GM12873 (cell line): ENCODE results near the gene MXRA5.

ENCODE experiments used
- TF ChIP-seq, protein P1 (sequence below): IDR thresholded peaks from 2 replicates; pipeline ENCODE4 v1.5.1; 2012; ENCODE audit warnings: low read depth, mild to moderate bottlenecking, moderate library complexity, low read length, control low read depth; ENCODE audit not compliant: insufficient read depth; ENCODE audit errors: missing control alignments

The MXRA5 gene

DNA sequence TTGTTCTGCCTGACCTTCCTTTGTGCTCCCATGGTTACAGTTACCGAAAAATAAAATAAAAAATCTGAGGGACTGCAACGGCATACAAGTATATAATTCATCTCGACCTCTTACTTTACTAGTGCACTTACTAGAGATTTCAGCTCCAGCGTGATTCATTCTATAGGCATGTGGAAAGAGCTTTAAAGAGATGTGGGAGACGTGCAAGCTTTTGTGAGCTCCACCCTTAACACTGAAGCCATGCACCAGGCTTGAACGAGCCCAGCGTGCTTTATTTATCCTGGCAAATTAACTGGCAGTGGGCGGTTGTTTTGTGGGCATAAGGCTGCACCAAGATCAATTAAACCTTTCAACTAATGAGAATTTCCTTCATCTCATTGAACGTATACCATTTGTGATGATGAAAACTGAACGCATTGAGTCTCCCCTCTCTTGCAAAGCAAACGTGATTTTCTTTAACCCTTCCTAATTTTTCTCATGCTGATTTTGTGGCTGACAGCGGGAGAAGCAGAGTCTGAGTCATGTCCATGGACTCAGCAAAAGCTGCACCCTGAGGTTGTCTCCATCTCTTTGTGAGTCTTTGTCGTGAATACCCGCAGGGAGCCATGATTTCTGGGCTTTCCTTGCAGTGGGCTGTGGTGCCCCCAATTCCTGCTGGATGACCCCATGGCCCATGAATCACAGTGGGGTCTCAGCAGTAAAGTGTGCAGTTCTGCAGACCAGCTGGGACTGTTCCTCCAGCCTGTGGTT is 60.1 kb downstream of the MXRA5 start:
- TF ChIP-seq, protein P1, sequence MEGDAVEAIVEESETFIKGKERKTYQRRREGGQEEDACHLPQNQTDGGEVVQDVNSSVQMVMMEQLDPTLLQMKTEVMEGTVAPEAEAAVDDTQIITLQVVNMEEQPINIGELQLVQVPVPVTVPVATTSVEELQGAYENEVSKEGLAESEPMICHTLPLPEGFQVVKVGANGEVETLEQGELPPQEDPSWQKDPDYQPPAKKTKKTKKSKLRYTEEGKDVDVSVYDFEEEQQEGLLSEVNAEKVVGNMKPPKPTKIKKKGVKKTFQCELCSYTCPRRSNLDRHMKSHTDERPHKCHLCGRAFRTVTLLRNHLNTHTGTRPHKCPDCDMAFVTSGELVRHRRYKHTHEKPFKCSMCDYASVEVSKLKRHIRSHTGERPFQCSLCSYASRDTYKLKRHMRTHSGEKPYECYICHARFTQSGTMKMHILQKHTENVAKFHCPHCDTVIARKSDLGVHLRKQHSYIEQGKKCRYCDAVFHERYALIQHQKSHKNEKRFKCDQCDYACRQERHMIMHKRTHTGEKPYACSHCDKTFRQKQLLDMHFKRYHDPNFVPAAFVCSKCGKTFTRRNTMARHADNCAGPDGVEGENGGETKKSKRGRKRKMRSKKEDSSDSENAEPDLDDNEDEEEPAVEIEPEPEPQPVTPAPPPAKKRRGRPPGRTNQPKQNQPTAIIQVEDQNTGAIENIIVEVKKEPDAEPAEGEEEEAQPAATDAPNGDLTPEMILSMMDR = no peak

DNA sequence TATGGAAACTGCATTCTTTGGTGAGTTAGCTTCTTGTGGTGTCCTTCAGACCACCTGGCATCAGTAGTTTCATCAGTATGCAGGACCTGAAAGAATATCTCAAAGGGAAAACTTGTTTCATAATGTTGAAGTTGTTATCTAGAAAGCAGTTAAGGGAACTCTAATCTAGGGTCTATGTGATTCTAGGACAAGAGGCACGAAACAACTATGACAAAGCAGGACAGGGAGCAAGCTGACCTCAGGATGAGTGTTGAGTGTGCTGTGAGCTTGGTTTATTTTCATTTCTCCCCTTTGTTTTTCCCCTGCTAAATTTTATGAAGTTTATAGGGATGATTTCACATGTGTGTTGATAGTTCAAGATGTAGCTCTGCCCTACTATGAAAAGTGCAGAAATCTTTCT is 65.7 kb downstream of the MXRA5 start:
- TF ChIP-seq, protein P1 = no peak

DNA sequence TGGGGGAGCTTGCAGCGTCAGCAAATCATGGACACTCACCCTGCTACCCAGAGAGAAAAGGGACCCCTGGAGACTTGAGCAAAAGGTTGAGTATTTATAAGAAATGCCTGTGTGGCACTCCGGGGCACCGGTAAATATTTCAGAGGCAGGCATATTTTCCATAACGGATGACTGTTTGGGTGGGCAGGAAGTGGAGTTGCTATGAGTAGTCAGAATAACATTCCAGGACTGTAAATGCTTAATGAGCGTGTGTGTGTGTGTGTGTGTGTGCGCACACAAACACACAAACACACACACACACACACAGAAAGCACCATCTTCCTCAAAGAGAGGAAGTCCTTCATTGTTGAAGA is 74.6 kb downstream of the MXRA5 start:
- TF ChIP-seq, protein P1 = no peak

DNA sequence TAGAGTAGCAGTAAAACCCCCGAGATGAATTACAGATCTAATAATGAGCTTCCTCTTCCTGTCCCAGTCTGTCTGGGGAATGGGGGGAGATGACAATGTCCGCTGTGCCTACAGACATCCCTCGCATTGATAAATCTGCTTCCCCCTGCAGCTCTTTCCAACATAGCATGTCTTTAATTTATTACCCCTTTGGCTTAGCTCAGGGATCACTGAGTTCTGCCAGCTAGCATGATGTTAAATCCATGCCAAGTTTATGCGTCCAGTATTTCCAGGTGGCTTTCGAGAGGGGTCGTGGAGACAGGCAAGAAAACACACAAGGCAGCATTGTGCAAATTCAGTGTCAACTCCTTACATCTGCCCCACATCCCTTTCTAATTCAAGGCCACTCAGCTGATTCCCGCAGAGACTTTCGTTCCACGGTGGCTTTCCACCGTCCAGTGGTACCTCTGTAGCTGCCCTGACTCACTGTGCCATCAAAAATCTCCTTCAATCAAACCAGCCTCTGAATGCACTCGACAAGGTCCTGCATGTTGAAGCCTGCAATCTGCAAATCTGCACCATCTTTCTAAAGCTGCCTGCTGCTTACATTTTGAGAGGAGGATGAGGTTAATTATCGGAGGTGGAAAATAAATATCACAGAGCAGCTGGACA is 75.1 kb downstream of the MXRA5 start:
- TF ChIP-seq, protein P1 = no peak

DNA sequence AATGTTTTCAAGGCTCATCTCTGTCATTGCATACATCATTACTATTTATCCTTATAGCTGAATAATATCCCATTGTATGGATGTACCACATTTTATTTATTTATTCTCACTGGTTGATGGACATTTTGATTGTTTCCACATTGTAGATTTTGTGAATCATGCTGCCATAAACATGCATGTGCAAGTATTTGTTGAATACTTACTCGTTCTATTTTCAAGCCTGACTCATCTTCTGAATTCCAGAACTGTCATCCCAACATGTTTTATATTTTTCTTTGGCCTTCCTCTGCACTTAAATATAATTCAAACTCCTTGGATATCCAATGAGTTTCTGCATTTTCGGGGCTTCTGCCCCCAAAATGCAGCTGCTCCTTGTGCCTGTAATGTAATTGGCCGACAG is 77.6 kb downstream of the MXRA5 start:
- TF ChIP-seq, protein P1 = no peak

DNA sequence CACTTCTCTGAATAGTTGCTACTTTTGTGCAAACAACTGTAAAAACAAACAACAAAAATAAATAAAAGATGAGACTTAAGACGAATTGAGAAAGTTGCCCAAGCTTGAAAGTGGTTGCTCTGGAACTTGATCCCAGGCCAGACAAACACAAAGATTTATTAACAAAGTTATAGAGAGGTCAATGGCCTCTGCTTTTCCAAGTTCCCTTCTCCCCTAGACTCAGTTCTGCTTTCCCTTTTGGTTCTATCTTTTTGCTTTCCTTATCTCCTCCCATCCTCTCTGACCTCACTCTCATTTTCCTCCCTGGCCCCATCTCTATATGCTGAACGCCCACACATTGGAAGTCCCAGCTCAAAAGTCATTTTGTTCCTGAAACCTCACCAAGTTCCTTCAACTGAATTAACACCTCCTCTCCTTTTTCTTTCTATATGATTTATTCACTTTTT is 82.7 kb downstream of the MXRA5 start:
- TF ChIP-seq, protein P1 = no peak

DNA sequence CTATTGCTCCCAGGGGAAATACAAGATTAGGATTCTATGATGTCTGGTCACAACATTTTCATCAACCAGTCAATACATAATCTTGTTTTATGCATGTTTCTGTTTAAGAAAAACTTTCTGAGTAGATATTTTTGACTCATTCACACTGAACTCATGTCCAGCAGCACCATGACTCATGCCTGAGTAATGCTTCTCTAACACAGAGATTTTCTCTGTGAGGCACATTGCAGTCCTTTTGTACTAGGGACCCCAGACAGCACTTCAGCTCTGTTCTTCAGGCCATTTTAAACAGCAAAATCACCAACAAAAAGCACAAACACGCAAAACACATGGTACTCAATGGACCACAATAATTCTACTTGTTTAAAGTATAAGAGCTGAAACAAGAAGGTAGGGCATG is 83.6 kb downstream of the MXRA5 start:
- TF ChIP-seq, protein P1 = no peak
